Lung (tissue), 12 donors: ENCODE data around the gene SLX4. TPM values are rescaled to one million over a fixed set of nuclear protein-coding genes. Genes with fewer than 3 reads are reported as not detected.
"Not testable (repeated sequence)": the region's sequence is repeated elsewhere in the genome, so short reads cannot be mapped to it uniquely, and the experiment has no call there.

Source experiments
- ATAC-seq: fragments of 200-7000 bp; cut with Tn5 transposase; one replicate; pipeline ENCODE4 v1.9.1; 2020; ENCODE audit warnings: moderate number of reproducible peaks; ENCODE audit not compliant: insufficient read depth, low FRiP score
- DNase-seq, 3 donors: peaks; one replicate each; pipeline ENCODE4 v3.0.0-alpha.2; 2013 to 2017
- H3K27ac ChIP-seq, 2 donors: one replicate each; pipeline ENCODE4 v1.5.1; 2013; ENCODE audit warnings: mild to moderate bottlenecking in 2 of 2, moderate library complexity in 2 of 2, control low read depth in 1 of 2, inconsistent platforms in 1 of 2, low read depth in 1 of 2, low read length in 1 of 2
- H3K27me3 ChIP-seq, 3 donors: one replicate each; pipeline ENCODE4 v1.5.1; 2013; ENCODE audit warnings: low read length in 2 of 3; ENCODE audit not compliant: control insufficient read depth in 3 of 3, insufficient read depth in 3 of 3
- H3K36me3 ChIP-seq, 4 donors: one replicate each; pipeline ENCODE4 v1.5.1; 2013; ENCODE audit warnings: low read length in 4 of 4, mild to moderate bottlenecking in 1 of 4, moderate library complexity in 1 of 4; ENCODE audit not compliant: control insufficient read depth in 4 of 4, insufficient read depth in 4 of 4
- H3K4me1 ChIP-seq, 5 donors: one replicate each; pipeline ENCODE4 v1.5.1; 2013; ENCODE audit warnings: low read length in 5 of 5, mild to moderate bottlenecking in 2 of 5, moderate library complexity in 1 of 5; ENCODE audit not compliant: control insufficient read depth in 5 of 5, insufficient read depth in 5 of 5
- H3K4me3 ChIP-seq: one replicate; pipeline ENCODE4 v1.5.1; 2013; ENCODE audit warnings: mild to moderate bottlenecking, control low read depth, moderate library complexity
- H3K9ac ChIP-seq, 2 donors: one replicate each; pipeline ENCODE4 v1.5.1; 2013; ENCODE audit warnings: low read length in 2 of 2, control low read depth in 1 of 2; ENCODE audit not compliant: insufficient read depth in 1 of 2
- H3K9me3 ChIP-seq, 4 donors: one replicate each; pipeline ENCODE4 v1.5.1; 2013; ENCODE audit warnings: low read length in 3 of 4, mild to moderate bottlenecking in 1 of 4, moderate library complexity in 1 of 4; ENCODE audit not compliant: control insufficient read depth in 4 of 4, insufficient read depth in 3 of 4
- CTCF ChIP-seq: IDR thresholded peaks from 2 replicates; pipeline ENCODE4 v1.5.1; 2012; ENCODE audit warnings: mild to moderate bottlenecking; ENCODE audit errors: control extremely low read depth, extremely low read depth
- WGBS, 2 donors: extraction: QIAGEN DNeasy Blood & Tissue Kit; methylation state at CpG; one replicate each; pipeline ENCODE4 v1.1.7; 2013; 5-methylcytosine and 5-hydroxymethylcytosine counted together
- polyA plus RNA-seq, 2 donors: library from polyadenylated mRNA; stranded (reverse); fragments of 200-250 nt; gene quantifications; one replicate each; pipeline ENCODE4 v1.2.1, GENCODE V29; 2013
- total RNA-seq, 2 donors: library from RNA; depleted of rRNA in 1 of 2; stranded (reverse); fragments of >200 nt in 1 of 2; gene quantifications; one replicate each; pipeline ENCODE4 v1.2.1, GENCODE V29; 2014 to 2021
- donor health status: control.
- donor health status: control.
- donor health status: Bipolar disorder and iron deficiency.
- donor health status: healthy.
- donor health status: DM: yes; HTN: yes; CAD: no.

SLX4 gene
- total and polyA plus RNA-seq, 4 donors, result 2.4 to 7.0 (median 3.7) TPM

GRCh38 chr16:3612510-3613466 is 1.4 kb upstream of the SLX4 start:
- no peak for TF ChIP-seq CTCF
- Histone ChIP-seq H3K27ac (no peak overlapping the region), H3K27me3 (no peaks in the 10 kb centered on the region), H3K4me1 (peaks cover 1 to 16% (median 6%) of the 10 kb centered on the region in 5 donors), H3K36me3 (peaks cover 0 to 4% (median 0%) of the 10 kb centered on the region in 4 donors), H3K9ac (no peak overlapping the region), H3K9me3 (no peaks in the 10 kb centered on the region), H3K4me3 (no peak overlapping the region)
- DNase-seq, result no peak
- 68 to 77% methylated on average over 32 to 34 of the region's 34 CpGs for WGBS, 2 donors
- ATAC-seq, result no peak

- no peak for TF ChIP-seq CTCF
These were observed 684 bp downstream of the SLX4 start for GRCh38 chr16:3610698-3611145.

GRCh38 chr16:3609895-3610697 is 1.3 kb downstream of the SLX4 start:
- no peak overlapping the region for H3K27ac ChIP-seq
- H3K36me3 ChIP-seq, result peaks cover 0 to 4% (median 2%) of the 10 kb centered on the region in 4 donors
- WGBS, 2 donors, result 48 to 52% methylated on average over 14 of the region's 14 CpGs
- no peaks in the 10 kb centered on the region for H3K9me3 ChIP-seq
- DNase-seq (peak in 2 of 3 donors; percentile 6 to 29), ATAC-seq (no peak)
- no peak overlapping the region for H3K9ac ChIP-seq
- H3K4me1 ChIP-seq, result peaks cover 1 to 16% (median 6%) of the 10 kb centered on the region in 5 donors
- H3K27me3 ChIP-seq, result no peaks in the 10 kb centered on the region
- H3K4me3 ChIP-seq, result no peak overlapping the region
- no peak for TF ChIP-seq CTCF

More at GRCh38 chr16:3610698-3611145, 684 bp downstream of the SLX4 start:
- DNase-seq, result no peak
- H3K27ac ChIP-seq, result peak overlapping the region; percentile 78 to 79
- ATAC-seq, result no peak
- WGBS, 2 donors, result 3% methylated on average over 10 of the region's 10 CpGs
- peak overlapping the region; percentile 92 for H3K4me3 ChIP-seq
- H3K27me3 ChIP-seq, result no peaks in the 10 kb centered on the region
- H3K36me3 ChIP-seq, result peaks cover 0 to 4% (median 2%) of the 10 kb centered on the region in 4 donors
- peaks cover 1 to 16% (median 6%) of the 10 kb centered on the region in 5 donors for H3K4me1 ChIP-seq
- no peaks in the 10 kb centered on the region for H3K9me3 ChIP-seq
- peak overlapping the region; percentile 37 to 70 for H3K9ac ChIP-seq

- H3K9ac ChIP-seq, DNase-seq, H3K27me3 ChIP-seq, H3K4me3 ChIP-seq, ATAC-seq, H3K27ac ChIP-seq, H3K9me3 ChIP-seq, H3K36me3 ChIP-seq: not testable (repeated sequence)
- 93 to 94% methylated on average over 13 of the region's 13 CpGs for WGBS, 2 donors
- H3K4me1 ChIP-seq, result peaks cover 1 to 16% (median 6%) of the 10 kb centered on the region in 5 donors
These were observed 2.4 kb downstream of the SLX4 start for GRCh38 chr16:3608976-3609375.
